ENCODE measurements around the gene RAD52. TPM values are rescaled to one million over a fixed set of nuclear protein-coding genes. Genes with fewer than 3 reads are reported as not detected.

The RAD52 gene
- total RNA-seq: 1 to 10 TPM; 7.4 to 8.8 TPM

- H3K36me3 ChIP-seq: no peaks in the 10 kb centered on the region
- DNase-seq (ENCODE audit: low spot score): peak; percentile 96
- no peaks in the 10 kb centered on the region for H3K27me3 ChIP-seq
- no peaks in the 10 kb centered on the region for H3K9me3 ChIP-seq
- TF ChIP-seq, protein P1, sequence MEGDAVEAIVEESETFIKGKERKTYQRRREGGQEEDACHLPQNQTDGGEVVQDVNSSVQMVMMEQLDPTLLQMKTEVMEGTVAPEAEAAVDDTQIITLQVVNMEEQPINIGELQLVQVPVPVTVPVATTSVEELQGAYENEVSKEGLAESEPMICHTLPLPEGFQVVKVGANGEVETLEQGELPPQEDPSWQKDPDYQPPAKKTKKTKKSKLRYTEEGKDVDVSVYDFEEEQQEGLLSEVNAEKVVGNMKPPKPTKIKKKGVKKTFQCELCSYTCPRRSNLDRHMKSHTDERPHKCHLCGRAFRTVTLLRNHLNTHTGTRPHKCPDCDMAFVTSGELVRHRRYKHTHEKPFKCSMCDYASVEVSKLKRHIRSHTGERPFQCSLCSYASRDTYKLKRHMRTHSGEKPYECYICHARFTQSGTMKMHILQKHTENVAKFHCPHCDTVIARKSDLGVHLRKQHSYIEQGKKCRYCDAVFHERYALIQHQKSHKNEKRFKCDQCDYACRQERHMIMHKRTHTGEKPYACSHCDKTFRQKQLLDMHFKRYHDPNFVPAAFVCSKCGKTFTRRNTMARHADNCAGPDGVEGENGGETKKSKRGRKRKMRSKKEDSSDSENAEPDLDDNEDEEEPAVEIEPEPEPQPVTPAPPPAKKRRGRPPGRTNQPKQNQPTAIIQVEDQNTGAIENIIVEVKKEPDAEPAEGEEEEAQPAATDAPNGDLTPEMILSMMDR (IDR thresholded peaks at IDR 0.05): peak; percentile 99
- H3K4me3 ChIP-seq: peak within 1 kb of the TSS; percentile 49 to 86
- H3K4me1 ChIP-seq: peaks cover 0 to 15% of the 10 kb centered on the region in 2 donors
- peak within 1 kb of the TSS; percentile 88 to 93 for H3K27ac ChIP-seq
Measured at GRCh38 chr12:949453-950191, at the start of gene RAD52. Gene RAD52, minus strand, starts transcription at chr12:949694. Its CDS starts 16,636 bp downstream, at chr12:933058.

GRCh38 chr12:998020-998874, 48.8 kb upstream of the RAD52 start:
- TF ChIP-seq, protein P1 (IDR thresholded peaks at IDR 0.05): no peak
- peaks cover 0 to 15% of the 10 kb centered on the region in 2 donors for H3K4me1 ChIP-seq
- no peaks in the 10 kb centered on the region for H3K36me3 ChIP-seq
- H3K27ac ChIP-seq: peak overlapping the region; percentile 51 to 61
- no peaks in the 10 kb centered on the region for H3K27me3 ChIP-seq
- H3K9me3 ChIP-seq: no peaks in the 10 kb centered on the region
- no peak for DNase-seq (ENCODE audit: low spot score)
- no peak overlapping the region for H3K4me3 ChIP-seq

- H3K36me3 ChIP-seq: no peaks in the 10 kb centered on the region
- no peak for DNase-seq (ENCODE audit: low spot score)
- peaks cover 0 to 21% of the 10 kb centered on the region in 2 donors for H3K4me1 ChIP-seq
- no peak overlapping the region for H3K4me3 ChIP-seq
- no peaks in the 10 kb centered on the region for H3K27me3 ChIP-seq
- no peaks in the 10 kb centered on the region for H3K9me3 ChIP-seq
- no peak overlapping the region for H3K27ac ChIP-seq
- TF ChIP-seq, protein P1 (IDR thresholded peaks at IDR 0.05): no peak
Measured at GRCh38 chr12:997505-997904, 48.0 kb upstream of the RAD52 start.

- TF ChIP-seq, protein P1 (IDR thresholded peaks at IDR 0.05): no peak
- peaks cover 0 to 27% of the 10 kb centered on the region in 2 donors for H3K4me1 ChIP-seq
- no peaks in the 10 kb centered on the region for H3K36me3 ChIP-seq
- DNase-seq (ENCODE audit: low spot score): no peak
- no peaks in the 10 kb centered on the region for H3K27me3 ChIP-seq
- no peaks in the 10 kb centered on the region for H3K9me3 ChIP-seq
- no peak overlapping the region for H3K27ac ChIP-seq
- H3K4me3 ChIP-seq: no peak overlapping the region
Measured at GRCh38 chr12:996881-997280, 47.4 kb upstream of the RAD52 start.

GRCh38 chr12:992647-993046, 43.2 kb upstream of the RAD52 start:
- H3K27me3 ChIP-seq: no peaks in the 10 kb centered on the region
- no peaks in the 10 kb centered on the region for H3K9me3 ChIP-seq
- H3K27ac ChIP-seq: peak overlapping the region in 1 of 2 donors; percentile 99
- TF ChIP-seq, protein P1 (IDR thresholded peaks at IDR 0.05): no peak
- H3K4me1 ChIP-seq: peaks cover 0 to 42% of the 10 kb centered on the region in 2 donors
- H3K36me3 ChIP-seq: no peaks in the 10 kb centered on the region
- DNase-seq (ENCODE audit: low spot score): no peak
- H3K4me3 ChIP-seq: no peak overlapping the region

Data from right atrium auricular region (tissue), 2 donors.